Naive thymus-derived CD4-positive, alpha-beta T cell (primary cell): ENCODE data around the gene SENP7. TPM values are rescaled to one million over a fixed set of nuclear protein-coding genes. Genes with fewer than 3 reads are reported as not detected.
"Not testable (repeated sequence)": the region's sequence is repeated elsewhere in the genome, so short reads cannot be mapped to it uniquely, and the experiment has no call there.

ENCODE experiments used
- ATAC-seq: fragments of 150-1000 bp; cut with Tn5 transposase; 2 replicates; pipeline ENCODE4 v1.10.0; 2021; ENCODE audit warnings: mild to moderate bottlenecking, moderate library complexity
- CTCF ChIA-PET: fragments of 350-600 bp; sonication (Branson Sonifier 250); formaldehyde crosslinking; loops from one replicate; lab custom pipeline; 2021; ENCODE audit warnings: antibody characterized with exemption; lab: Charles Lee
- POLR2A ChIA-PET: fragments of 350-600 bp; sonication (Branson Sonifier 250); formaldehyde crosslinking; loops from one replicate; lab custom pipeline; 2021; ENCODE audit warnings: antibody characterized with exemption, inconsistent platforms; lab: Charles Lee
- DNase-seq, 9 donors: peaks; one replicate each; pipeline versions ENCODE4 v3.0.0 to v3.0.0-alpha.2; 2020 to 2022; ENCODE audit warnings: mixed read lengths in 1 of 9
- H3K27ac ChIP-seq: one replicate; pipeline ENCODE4 v1.7.0; 2013; ENCODE audit warnings: mild to moderate bottlenecking, low read depth, low read length, moderate library complexity
- H3K27me3 ChIP-seq, 2 donors: one replicate each; pipeline ENCODE4 v1.7.0; 2013; ENCODE audit warnings: low read length in 2 of 2, mild to moderate bottlenecking in 2 of 2, moderate library complexity in 2 of 2; ENCODE audit not compliant: control insufficient read depth in 2 of 2, insufficient read depth in 2 of 2
- H3K36me3 ChIP-seq, 3 experiments: 1 replicate in 2 of 3; 2 replicates in 1 of 3; pipeline ENCODE4 v1.7.0; 2013; ENCODE audit warnings: low read length in 3 of 3, mild to moderate bottlenecking in 3 of 3, moderate library complexity in 1 of 3; ENCODE audit not compliant: insufficient read depth in 3 of 3, control insufficient read depth in 2 of 3
- H3K4me1 ChIP-seq, 2 donors: one replicate each; pipeline ENCODE4 v1.7.0; 2013; ENCODE audit warnings: low read length in 2 of 2, mild to moderate bottlenecking in 2 of 2, moderate library complexity in 1 of 2; ENCODE audit not compliant: control insufficient read depth in 2 of 2, insufficient read depth in 2 of 2
- H3K4me3 ChIP-seq: 2 replicates; pipeline ENCODE4 v1.7.0; 2013; ENCODE audit warnings: mild to moderate bottlenecking, low read length
- H3K9me3 ChIP-seq, 3 experiments: 1 replicate in 2 of 3; 2 replicates in 1 of 3; pipeline ENCODE4 v1.7.0; 2013; ENCODE audit warnings: low read length in 3 of 3; ENCODE audit not compliant: control insufficient read depth in 2 of 3
- H3K27ac Mint-ChIP-seq, 9 donors: one replicate each; pipeline ENCODE4 v1.8.0; 2020 to 2022; ENCODE audit warnings: mixed read lengths in 9 of 9, mild to moderate bottlenecking in 8 of 9, moderate library complexity in 5 of 9, inconsistent platforms in 2 of 9
- H3K27me3 Mint-ChIP-seq, 5 donors: one replicate each; pipeline ENCODE4 v1.8.0; 2021 to 2022; ENCODE audit warnings: mixed read lengths in 5 of 5, mild to moderate bottlenecking in 1 of 5
- H3K36me3 Mint-ChIP-seq, 5 donors: one replicate each; pipeline ENCODE4 v1.8.0; 2020 to 2022; ENCODE audit warnings: mixed read lengths in 5 of 5, mild to moderate bottlenecking in 3 of 5, inconsistent platforms in 1 of 5
- H3K4me1 Mint-ChIP-seq, 7 donors: one replicate each; pipeline ENCODE4 v1.8.0; 2020 to 2022; ENCODE audit warnings: mixed read lengths in 7 of 7, mild to moderate bottlenecking in 3 of 7, inconsistent platforms in 1 of 7
- H3K4me3 Mint-ChIP-seq, 10 donors: one replicate each; pipeline ENCODE4 v1.8.0; 2020 to 2022; ENCODE audit warnings: mild to moderate bottlenecking in 10 of 10, mixed read lengths in 10 of 10, moderate library complexity in 6 of 10, inconsistent platforms in 2 of 10
- H3K9me3 Mint-ChIP-seq, 11 donors: one replicate each; pipeline ENCODE4 v1.8.0; 2020 to 2022; ENCODE audit warnings: mixed read lengths in 11 of 11, mild to moderate bottlenecking in 4 of 11, inconsistent platforms in 1 of 11, moderate library complexity in 1 of 11
- intact Hi-C, 2 donors: fragments of 100-400 bp; cut with micrococcal nuclease; formaldehyde crosslinking; loops; one replicate each; pipeline ENCODE4 v1.15.1; 2023
- polyA plus RNA-seq, 2 donors: library from polyadenylated mRNA; unstranded; fragments of 300-500 nt; fragmentation: Illumina TruSeq; gene quantifications; one replicate each; pipeline ENCODE4 v1.2.3, GENCODE V29; 2021
- total RNA-seq, 6 experiments: library from RNA in 5 of 6; stranded (reverse) in 5 of 6; gene quantifications; 1 replicate in 5 of 6; 2 replicates in 1 of 6; pipeline ENCODE4 v1.2.3 and lab custom pipeline; 2021 to 2026

The SENP7 gene
- total and polyA plus RNA-seq, 7 experiments from 2014 or later = 14.0 to 79.0 (median 48.5) TPM

DNA sequence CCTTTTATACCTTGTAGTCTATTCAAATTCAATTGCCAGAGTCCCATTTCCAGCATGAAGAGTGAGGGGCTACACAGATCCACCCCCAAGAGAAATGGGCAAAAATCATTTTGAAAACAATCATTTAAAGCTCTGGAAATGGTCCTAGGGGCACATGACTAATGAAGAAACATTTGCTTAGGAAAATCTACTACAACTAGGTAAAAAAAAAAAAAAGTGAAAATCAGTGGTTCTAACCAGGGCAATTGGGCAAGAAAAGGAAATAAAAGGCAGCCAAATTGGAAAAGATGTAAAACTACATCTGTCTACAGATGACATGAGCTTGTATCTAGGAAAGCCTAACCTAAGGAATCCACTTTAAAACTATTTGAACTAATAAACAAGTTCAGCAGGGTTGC, 202.0 kb downstream of the SENP7 start:
- no peaks in the 10 kb centered on the region for H3K4me1 Mint-ChIP-seq
- intact Hi-C loops = no loop called here
- H3K27ac Mint-ChIP-seq = no peak overlapping the region
- H3K4me1 ChIP-seq = no peaks in the 10 kb centered on the region
- no peak overlapping the region for H3K4me3 Mint-ChIP-seq
- no peaks in the 10 kb centered on the region for H3K27me3 ChIP-seq
- ATAC-seq (no peak), DNase-seq (no peak)
- H3K36me3 ChIP-seq = peaks cover 0 to 3% (median 0%) of the 10 kb centered on the region in 3 experiments
- POLR2A ChIA-PET = interaction anchor here (0.7 kb wide), 1 partner anchor 7 kb away, joined by 3 read pairs; no protein-coding TSS in a partner anchor
- H3K27ac ChIP-seq = no peak overlapping the region
- CTCF ChIA-PET = no interaction called here
- H3K4me3 ChIP-seq = no peak overlapping the region
- peaks cover 10 to 52% (median 39%) of the 10 kb centered on the region in 5 donors for H3K36me3 Mint-ChIP-seq
- peaks cover 0 to 21% (median 6%) of the 10 kb centered on the region in 3 experiments for H3K9me3 ChIP-seq
- H3K9me3 Mint-ChIP-seq = peaks cover 3 to 47% (median 28%) of the 10 kb centered on the region in 11 donors
- H3K27me3 Mint-ChIP-seq = no peaks in the 10 kb centered on the region

DNA sequence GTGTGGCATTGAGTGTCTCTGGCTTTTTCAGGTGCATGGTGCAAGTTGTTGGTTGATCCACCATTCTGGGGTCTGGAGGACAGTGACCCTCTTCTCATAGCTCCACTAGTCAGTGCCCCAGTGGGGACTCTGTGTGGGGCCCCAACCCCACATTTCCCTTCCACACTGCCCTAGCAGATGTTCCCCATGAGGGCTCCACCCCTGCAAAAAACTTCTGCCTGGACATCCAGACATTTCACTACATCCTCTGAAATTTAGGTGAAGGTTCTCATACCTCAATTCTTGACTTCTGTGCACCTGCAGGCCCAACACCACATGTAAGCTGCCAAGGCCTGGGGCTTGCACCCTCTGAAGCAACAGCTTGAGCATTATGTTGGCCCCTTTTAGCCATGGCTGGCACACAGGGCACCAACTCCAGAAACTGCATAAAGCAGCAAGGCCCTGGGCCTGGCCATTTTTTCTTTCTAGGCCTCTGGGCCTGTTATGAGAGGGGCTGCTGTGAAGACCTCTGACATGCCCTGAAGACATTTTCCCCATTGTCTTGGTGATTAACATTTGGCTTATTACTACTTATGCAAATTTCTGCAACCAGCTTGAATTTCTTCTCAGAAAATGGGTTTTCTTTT, 204.8 kb downstream of the SENP7 start:
- H3K36me3 ChIP-seq, POLR2A ChIA-PET, H3K4me1 ChIP-seq, H3K27me3 ChIP-seq, H3K4me1 Mint-ChIP-seq, CTCF ChIA-PET, H3K27me3 Mint-ChIP-seq, intact Hi-C loops, ATAC-seq, H3K27ac ChIP-seq, H3K4me3 ChIP-seq: not testable (repeated sequence)
- DNase-seq = peak in 2 of 9 donors; percentile 2 to 5
- peaks cover 0 to 21% (median 6%) of the 10 kb centered on the region in 3 experiments for H3K9me3 ChIP-seq
- Mint-ChIP-seq H3K27ac (peak overlapping the region in 1 of 9 donors; percentile 36), H3K4me3 (peak overlapping the region in 1 of 10 donors; percentile 38), H3K36me3 (peaks cover 10 to 67% (median 44%) of the 10 kb centered on the region in 5 donors), H3K9me3 (peaks cover 3 to 53% (median 30%) of the 10 kb centered on the region in 11 donors)

DNA sequence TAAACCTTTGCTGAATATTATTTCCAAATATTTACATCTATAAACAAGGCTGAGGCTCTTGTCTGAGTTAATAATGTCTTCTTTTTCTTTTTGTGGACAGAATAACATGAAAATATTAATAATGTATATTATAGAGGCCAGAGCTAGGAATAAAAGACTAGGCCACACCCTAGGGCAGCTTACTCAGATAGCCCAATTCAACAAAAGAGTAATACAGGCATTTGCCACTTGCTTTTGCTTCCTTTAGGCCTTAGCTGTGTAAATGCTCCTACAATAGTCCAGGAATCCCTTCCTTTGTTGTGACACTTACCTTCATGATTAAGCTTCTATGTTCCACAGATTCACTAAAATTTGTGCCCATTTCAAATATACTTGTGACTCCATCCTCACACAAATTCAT, 209.2 kb downstream of the SENP7 start:
- H3K36me3 Mint-ChIP-seq = peaks cover 14 to 59% (median 48%) of the 10 kb centered on the region in 5 donors
- no peaks in the 10 kb centered on the region for H3K4me1 Mint-ChIP-seq
- POLR2A ChIA-PET = no interaction called here
- no peak overlapping the region for H3K27ac Mint-ChIP-seq
- Histone ChIP-seq H3K4me3 (no peak overlapping the region), H3K4me1 (no peaks in the 10 kb centered on the region), H3K27ac (no peak overlapping the region), H3K9me3 (peaks cover 0 to 17% (median 0%) of the 10 kb centered on the region in 3 experiments), H3K27me3 (no peaks in the 10 kb centered on the region), H3K36me3 (no peaks in the 10 kb centered on the region)
- no peak overlapping the region for H3K4me3 Mint-ChIP-seq
- H3K9me3 Mint-ChIP-seq = peaks cover 10 to 47% (median 26%) of the 10 kb centered on the region in 11 donors
- no peak for DNase-seq
- intact Hi-C loops = no loop called here
- no peak for ATAC-seq
- no peaks in the 10 kb centered on the region for H3K27me3 Mint-ChIP-seq
- CTCF ChIA-PET = interaction anchor here (0.6 kb wide), 1 partner anchor 1077 kb away, joined by 3 read pairs; no protein-coding TSS in a partner anchor

DNA sequence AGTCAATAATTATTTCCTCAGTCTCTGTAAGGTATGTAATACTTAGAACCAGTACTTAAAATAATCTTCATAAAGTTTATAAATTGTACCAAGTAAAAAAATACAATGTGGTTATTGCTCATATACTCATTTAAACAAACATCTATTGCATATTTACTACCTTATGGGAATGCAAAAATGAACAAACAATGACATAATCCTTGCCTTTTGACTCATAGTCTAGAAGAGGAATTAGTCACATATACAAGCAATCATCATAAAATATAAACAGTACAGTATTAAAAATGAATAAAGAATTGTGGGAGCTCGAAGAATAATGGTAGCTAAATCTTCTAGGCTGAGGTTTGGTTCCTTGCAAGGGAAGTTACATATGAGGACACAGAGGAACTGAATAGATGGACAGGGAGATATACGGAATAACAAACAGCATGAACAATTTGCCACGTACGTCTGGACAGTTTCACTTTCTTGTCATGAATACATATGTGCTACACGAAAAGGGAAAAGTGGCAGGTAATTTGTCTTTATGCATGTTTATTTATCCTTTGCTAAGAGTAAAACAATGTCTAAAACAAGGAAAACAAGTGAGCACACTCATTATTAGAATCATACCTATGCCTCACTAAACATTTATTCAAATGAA, 209.8 kb downstream of the SENP7 start:
- H3K27me3 Mint-ChIP-seq = no peaks in the 10 kb centered on the region
- intact Hi-C loops = no loop called here
- CTCF ChIA-PET = interaction anchor here (0.7 kb wide), 1 partner anchor 85 kb away, joined by 3 read pairs; no protein-coding TSS in a partner anchor
- peaks cover 13 to 47% (median 24%) of the 10 kb centered on the region in 11 donors for H3K9me3 Mint-ChIP-seq
- no peaks in the 10 kb centered on the region for H3K36me3 ChIP-seq
- ATAC-seq (no peak), DNase-seq (no peak)
- peaks cover 0 to 10% (median 0%) of the 10 kb centered on the region in 3 experiments for H3K9me3 ChIP-seq
- no peak overlapping the region for H3K4me3 Mint-ChIP-seq
- no peak overlapping the region for H3K27ac ChIP-seq
- H3K27me3 ChIP-seq = no peaks in the 10 kb centered on the region
- POLR2A ChIA-PET = no interaction called here
- H3K4me1 ChIP-seq = no peaks in the 10 kb centered on the region
- H3K27ac Mint-ChIP-seq = no peak overlapping the region
- H3K36me3 Mint-ChIP-seq = peaks cover 14 to 57% (median 50%) of the 10 kb centered on the region in 5 donors
- no peaks in the 10 kb centered on the region for H3K4me1 Mint-ChIP-seq
- no peak overlapping the region for H3K4me3 ChIP-seq

DNA sequence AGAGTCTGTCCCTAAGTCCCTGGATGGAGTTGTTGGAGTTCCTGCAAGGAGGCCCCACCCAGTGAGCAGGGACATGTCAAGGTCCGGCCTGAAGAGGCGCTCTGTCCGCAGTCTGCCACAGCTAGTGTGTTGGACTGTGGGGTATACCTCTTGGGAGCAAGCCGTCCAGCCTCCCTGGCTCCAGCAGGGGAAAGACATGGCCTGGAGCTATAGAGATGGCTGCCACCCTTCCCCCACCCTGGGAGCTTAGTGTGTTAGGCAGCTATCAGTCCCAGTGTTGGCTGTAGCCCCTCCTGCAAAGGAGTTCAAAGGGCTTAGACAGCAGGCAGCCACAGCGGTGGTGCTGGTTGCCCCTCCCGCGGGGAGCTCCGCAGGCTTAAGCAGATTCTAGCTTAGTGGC, 212.9 kb downstream of the SENP7 start:
- CTCF ChIA-PET = no interaction called here
- Histone ChIP-seq H3K9me3 (no peaks in the 10 kb centered on the region), H3K4me1 (no peaks in the 10 kb centered on the region), H3K36me3 (no peaks in the 10 kb centered on the region), H3K27ac (no peak overlapping the region), H3K27me3 (no peaks in the 10 kb centered on the region), H3K4me3 (no peak overlapping the region)
- Mint-ChIP-seq H3K9me3 (peaks cover 17 to 51% (median 28%) of the 10 kb centered on the region in 11 donors), H3K36me3 (peaks cover 9 to 52% (median 32%) of the 10 kb centered on the region in 5 donors), H3K27ac (no peak overlapping the region), H3K4me1 (no peaks in the 10 kb centered on the region), H3K27me3 (no peaks in the 10 kb centered on the region), H3K4me3 (no peak overlapping the region)
- POLR2A ChIA-PET = no interaction called here
- ATAC-seq = no peak
- intact Hi-C loops = no loop called here
- DNase-seq = no peak

DNA sequence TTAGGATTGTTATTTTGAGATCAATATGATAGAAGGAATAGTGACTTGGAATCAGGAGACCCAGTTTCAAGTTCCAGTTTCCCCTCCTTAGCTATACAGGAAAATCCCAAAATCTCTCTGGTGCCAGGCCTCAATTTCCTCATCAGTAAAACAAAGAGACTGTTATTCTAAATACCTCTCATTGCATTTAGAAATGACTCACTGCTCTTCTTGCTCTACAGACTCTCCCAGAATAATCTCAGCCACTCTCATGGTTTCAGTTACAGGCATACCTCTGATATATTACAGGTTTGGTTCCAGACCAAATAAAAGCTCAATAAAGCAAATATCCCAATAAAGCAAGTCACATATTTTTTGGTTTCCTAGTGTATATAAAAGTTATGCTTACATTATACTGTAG, 221.0 kb downstream of the SENP7 start:
- DNase-seq (no peak), ATAC-seq (no peak)
- CTCF ChIA-PET = interaction anchor here (0.7 kb wide), 1 partner anchor 1564 kb away, joined by 3 read pairs; no protein-coding TSS in a partner anchor
- Mint-ChIP-seq H3K4me1 (no peaks in the 10 kb centered on the region), H3K27ac (no peak overlapping the region), H3K9me3 (peaks cover 0 to 38% (median 17%) of the 10 kb centered on the region in 11 donors), H3K4me3 (no peak overlapping the region), H3K36me3 (peaks cover 0 to 27% (median 17%) of the 10 kb centered on the region in 5 donors), H3K27me3 (no peaks in the 10 kb centered on the region)
- POLR2A ChIA-PET = no interaction called here
- intact Hi-C loops = no loop called here
- Histone ChIP-seq H3K27me3 (no peaks in the 10 kb centered on the region), H3K9me3 (no peaks in the 10 kb centered on the region), H3K27ac (no peak overlapping the region), H3K4me3 (no peak overlapping the region), H3K36me3 (no peaks in the 10 kb centered on the region), H3K4me1 (no peaks in the 10 kb centered on the region)
